Measurements from ENCODE around the gene PCDHAC1.

DNA sequence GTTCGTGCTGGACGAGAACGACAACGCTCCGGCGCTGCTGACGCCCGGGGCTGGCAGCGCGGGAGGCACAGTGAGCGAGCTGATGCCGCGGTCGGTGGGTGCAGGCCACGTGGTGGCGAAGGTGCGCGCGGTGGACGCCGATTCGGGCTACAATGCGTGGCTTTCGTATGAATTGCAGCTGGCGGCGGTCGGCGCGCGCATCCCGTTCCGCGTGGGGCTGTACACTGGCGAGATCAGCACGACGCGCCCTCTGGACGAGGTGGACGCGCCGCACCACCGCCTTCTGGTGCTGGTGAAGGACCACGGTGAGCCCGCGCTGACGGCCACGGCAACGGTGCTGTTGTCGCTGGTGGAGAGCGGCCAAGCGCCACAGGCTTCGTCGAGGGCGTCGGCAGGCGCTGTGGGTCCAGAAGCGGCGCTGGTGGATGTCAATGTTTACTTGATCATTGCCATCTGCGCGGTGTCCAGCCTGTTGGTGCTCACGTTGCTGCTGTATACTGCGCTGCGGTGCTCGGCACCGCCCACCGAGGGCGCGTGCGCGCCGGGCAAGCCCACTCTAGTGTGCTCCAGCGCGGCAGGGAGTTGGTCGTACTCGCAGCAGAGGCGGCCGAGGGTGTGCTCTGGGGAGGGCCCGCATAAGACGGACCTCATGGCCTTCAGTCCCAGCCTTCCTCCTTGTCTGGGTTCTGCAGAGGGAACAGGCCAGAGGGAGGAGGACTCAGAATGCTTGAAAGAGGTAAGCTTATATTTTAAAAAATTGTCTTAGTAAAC lies 42.0 kb upstream of the PCDHAC1 start:
- TF ChIP-seq, protein P1, sequence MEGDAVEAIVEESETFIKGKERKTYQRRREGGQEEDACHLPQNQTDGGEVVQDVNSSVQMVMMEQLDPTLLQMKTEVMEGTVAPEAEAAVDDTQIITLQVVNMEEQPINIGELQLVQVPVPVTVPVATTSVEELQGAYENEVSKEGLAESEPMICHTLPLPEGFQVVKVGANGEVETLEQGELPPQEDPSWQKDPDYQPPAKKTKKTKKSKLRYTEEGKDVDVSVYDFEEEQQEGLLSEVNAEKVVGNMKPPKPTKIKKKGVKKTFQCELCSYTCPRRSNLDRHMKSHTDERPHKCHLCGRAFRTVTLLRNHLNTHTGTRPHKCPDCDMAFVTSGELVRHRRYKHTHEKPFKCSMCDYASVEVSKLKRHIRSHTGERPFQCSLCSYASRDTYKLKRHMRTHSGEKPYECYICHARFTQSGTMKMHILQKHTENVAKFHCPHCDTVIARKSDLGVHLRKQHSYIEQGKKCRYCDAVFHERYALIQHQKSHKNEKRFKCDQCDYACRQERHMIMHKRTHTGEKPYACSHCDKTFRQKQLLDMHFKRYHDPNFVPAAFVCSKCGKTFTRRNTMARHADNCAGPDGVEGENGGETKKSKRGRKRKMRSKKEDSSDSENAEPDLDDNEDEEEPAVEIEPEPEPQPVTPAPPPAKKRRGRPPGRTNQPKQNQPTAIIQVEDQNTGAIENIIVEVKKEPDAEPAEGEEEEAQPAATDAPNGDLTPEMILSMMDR (conservative IDR thresholded peaks at IDR 0.05 in 1 of 2, IDR thresholded peaks at IDR 0.05 in 1 of 2; ENCODE audit: extremely low read depth in 1 of 2, insufficient read depth in 1 of 2, low read depth in 1 of 2, low read length in 2 of 2) = no peak
- no peak for TF ChIP-seq EZH2 (IDR thresholded peaks at IDR 0.05; ENCODE audit: borderline replicate concordance, low read length)
